HG02981 (cell line): Measurements from ENCODE around the gene ARHGEF11.

Experiments used
- ATAC-seq: cut with Tn5 transposase; IDR thresholded peaks from one replicate; pipeline ENCODE4 v1.9.1; 2021; ENCODE audit warnings: mild to moderate bottlenecking, moderate library complexity; ENCODE audit not compliant: unreplicated experiment

The ARHGEF11 gene

DNA sequence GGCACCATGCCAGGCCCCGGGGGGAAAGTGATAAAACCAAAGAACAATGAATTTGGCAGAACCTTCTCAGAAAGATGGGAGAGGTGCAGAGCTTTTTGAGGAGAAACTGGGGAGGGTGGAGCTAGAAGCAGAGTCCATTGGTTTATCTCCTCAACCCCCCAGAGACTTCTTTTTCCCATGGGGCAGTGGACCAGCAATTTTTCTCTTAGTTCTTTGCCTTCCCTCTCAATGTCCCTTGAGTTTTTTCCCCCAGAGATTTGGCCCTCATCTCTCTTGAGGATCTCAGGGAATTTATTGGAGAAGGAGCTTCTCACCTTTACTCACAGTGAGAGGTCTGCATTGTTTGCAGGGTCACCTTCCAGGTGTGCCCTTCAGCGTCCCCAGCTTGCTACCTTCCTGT is 5.3 kb upstream of the ARHGEF11 start:
- ATAC-seq: no peak

DNA sequence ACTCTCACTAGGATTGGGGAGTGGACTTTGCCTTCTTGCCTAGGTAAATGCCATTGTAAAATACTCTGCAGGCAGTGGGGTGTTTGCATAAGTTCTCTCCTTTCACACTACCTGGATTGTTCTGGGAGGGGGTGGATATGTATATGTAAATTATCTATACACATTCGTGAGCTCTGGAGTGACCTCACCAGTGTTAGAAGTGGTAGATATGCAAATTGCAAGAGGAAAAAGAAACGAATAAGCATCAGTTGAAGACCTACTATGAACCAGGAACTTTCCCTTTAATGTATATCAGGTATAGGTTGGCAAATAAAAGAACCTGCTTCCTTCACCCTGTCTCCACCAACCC is 1.5 kb upstream of the ARHGEF11 start:
- no peak for ATAC-seq

DNA sequence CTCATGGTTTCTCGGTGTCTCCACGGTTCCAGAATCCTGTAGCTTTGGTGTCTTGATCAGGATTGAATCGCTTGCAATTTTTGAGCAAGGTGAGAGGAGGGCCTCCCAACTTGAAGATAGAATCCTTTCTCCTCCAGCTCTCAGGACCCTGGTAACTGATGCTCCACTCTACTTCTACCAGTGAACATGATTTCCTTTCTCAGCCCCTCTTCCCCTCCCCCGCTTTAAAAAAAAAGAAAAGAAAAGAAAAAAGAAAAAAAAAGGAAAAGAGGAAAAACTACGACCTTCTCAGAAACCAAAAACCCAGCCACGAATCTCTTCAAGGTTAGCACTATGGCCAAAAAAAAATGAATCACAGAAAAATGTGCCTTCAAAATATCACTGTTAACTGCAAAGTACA is 1.2 kb downstream of the ARHGEF11 start:
- ATAC-seq: no peak

DNA sequence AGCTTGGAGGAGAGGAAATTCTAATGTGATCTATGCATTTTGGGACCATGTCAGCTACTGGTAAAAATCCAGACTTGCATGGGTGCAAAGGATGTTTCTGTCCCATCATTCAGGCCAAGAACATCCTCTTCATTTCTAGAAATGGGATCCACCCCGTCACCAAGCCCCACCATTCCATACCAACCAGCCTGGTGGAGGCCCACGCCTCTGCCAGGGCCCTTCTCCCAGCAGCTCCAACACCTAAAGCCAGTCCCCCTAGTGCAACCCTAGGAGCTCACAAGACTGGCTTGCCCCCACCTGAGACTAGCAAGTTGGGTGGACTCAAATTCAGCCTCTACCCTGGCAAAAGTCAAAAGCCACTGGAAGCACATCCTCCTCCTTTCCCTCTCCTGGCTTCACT is 1.9 kb downstream of the ARHGEF11 start:
- no peak for ATAC-seq

DNA sequence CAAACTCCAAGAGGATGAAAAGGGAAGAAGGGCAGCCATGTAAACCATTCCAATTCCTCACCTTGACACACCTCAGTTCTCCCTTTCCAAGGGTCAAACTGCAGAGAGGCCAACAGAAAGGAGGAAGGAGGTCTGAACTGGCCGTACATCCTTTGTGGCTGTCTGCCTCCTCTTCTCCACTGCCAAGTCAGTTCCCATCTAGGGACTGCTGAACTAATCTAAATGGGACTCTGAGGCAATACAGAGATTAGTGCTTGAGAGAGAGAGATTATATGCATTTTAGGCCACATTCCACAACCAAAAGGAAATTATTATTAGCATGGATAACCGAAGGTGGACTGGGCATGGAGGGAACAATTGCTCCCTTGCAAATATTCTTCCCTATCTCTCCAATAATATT is 2.7 kb downstream of the ARHGEF11 start:
- ATAC-seq: no peak

DNA sequence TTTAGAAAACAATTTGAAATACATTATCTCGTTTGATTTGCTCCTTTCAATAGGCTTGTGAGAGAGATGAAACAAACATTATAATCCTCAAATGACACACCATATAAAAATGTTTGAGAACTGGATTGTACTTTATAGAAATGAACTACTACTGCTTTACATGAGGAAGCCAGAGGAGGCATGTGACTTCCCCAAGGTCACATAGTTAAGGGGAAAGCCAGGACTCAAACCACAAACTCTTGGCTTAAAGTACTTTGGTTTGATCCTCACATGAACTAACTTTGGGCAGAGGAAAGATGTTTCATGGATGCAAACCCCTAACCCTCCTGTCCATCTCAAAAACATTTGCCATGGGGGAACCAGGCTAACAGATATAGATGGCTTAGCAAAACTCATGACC is 4.7 kb downstream of the ARHGEF11 start:
- no peak for ATAC-seq

DNA sequence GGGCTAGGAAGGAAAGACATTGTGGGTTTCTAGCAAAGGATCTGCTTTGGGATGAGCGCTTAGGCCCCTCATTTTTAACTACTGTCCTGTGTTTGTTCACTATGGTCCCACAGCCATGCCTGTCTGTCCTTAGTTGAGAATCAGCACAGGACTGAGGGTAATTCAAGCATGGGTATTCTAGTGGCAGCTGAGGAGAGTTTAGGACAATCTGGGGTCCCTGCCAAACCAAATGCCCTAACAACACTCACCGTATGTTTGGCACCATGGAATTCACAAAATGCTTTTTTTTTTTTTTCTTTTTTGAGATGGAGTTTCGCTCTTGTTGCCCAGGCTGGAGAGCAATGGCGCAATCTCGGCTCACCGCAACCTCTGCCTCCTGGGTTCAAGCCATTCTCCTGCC is 10.4 kb downstream of the ARHGEF11 start:
- no peak for ATAC-seq

DNA sequence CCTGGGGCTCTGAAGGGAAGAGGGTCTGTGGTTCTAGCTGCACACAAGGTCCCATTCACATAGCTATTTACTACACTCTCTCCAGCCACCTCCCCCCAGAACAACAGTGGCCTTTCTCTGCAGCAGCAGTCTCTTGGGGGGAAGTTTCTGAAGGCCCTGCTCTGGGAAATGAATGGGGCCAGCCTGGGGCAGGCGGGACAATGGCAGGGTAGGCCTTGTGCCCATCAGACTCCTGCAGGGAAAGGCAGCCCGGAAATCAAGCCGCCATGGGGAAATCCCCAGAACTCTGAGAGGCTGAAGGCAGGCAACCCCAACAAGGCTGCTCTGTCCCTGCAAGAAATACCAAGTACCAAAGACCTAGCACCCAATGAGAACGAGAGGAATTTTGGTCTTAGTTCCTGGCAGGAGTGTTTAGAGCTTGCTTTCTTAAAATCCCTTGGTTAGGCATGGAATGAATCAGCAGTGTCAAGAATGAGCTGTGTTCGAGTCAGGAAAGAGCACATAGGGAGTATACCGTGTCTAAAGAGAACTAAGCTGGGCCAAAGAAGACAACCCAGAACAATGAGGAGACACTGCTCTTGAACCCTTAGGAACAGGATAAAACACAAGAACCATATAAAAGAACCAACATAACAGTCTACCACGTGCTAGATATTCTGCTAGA is 11.3 kb downstream of the ARHGEF11 start:
- no peak for ATAC-seq

DNA sequence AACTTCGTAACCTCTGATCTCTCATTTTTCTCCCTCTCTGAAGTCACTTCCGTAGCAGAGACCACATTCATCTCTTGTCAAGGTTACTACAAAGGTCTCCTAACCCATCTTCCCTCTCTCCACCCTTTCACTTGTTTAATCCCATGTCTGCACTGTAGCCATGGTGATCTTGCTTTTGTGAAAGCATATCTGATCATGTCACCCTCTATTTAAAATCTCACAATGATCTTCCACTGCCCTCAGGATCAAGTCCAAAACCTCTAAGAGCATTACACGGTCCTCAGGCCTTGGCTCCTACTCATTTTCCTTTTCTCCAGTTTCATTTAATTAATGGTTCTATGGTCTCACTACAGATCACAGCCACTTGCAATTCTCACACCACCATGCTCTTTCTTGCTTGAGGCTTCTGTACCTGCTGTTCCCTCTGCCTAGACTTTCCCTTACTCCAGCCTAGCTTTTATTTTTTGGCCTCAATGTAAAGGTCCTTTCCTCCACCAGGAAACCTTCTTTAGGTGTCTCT is 12.1 kb downstream of the ARHGEF11 start:
- ATAC-seq: no peak

DNA sequence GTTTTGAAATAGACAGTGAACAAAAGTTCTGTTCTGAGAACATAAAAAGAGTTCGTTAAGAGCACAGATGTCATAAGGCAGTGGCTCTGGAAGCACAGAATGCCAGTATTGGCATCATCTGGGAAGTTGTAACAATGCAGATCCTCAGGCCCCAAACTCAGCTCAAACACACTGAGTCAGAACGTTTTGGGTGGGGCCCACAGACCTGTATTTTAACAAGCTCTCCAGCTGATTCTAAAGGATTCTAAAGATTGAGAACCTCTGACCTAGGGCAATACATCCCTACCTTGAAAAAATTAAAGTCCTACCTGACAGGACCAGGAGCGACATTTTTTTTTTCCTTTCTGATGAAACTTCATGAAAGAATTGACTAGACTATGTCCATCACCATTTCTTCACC is 13.2 kb downstream of the ARHGEF11 start:
- ATAC-seq: no peak

DNA sequence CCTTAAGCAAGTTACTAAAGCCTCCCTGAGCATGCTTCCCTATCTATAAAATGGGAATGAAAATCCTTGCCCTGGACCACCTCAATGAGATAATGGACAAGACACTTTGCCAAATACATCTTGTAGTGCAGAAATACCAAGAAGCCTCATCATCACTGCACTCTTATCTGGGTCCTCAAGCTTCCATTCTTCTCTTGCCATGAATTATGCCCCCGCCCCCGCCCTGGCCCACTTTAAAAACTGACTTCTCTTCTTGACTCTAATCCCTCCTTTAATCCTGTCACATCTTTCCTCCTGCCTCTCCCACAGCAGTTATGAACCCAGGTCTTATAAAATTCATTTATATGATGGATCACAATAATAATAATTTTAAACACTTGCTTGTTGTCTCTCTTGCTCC is 14.8 kb downstream of the ARHGEF11 start:
- ATAC-seq: no peak

DNA sequence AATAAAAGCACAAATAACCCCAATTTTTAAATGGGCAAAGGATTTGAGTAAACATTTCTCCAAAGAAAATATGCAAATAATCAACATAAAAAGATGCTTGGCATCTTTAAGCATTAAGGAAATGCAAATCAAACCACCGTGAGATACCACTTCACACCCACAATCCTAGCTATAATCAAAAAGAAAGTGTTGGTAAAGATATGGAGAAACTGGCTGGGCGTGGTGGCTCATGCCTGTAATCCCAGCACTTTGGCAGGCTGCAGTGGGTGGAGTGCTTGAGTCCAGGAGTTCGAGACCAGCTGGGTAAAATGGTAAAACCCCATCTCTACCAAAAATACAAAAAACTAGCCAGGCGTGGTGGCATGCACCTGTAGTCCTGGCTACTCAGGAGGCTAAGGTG is 16.9 kb downstream of the ARHGEF11 start:
- ATAC-seq: no peak

DNA sequence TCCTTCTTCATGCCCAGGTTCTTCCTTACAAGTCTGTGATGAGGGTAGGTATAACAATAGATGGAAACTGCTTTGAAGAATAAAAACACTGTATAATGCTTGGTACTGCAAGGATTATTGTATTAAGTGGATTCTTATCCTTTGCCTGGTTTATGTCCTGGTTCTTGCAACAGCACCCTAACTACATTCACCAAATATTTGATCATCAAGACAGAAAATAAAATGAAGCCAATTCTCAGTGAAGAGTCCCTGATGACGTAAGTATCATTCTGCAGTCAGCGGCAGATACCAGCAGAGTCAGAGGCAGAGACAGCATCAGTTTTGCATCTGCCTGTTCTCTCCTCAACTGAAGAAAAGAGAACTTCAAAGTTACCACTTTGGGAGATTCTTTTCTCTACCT is 19.7 kb downstream of the ARHGEF11 start:
- no peak for ATAC-seq

DNA sequence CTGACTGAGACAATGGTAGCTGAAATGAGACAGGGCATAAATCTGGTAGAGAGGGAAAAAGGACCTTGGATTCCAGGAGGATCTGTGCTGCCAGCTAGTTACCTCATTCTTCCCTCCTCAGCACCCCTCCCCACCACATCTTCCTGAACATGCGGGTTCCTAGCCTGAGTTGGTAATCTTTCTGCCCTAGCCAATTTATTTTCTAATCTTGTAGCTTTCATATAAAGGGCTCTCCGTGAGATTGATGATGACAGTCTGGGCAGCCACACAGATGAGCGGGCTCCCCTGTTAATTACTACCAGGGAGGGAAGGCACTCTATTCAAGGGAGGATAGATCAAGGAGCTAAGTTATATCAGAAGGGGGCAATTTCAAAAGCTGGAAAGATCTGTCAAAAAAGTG is 20.2 kb downstream of the ARHGEF11 start:
- no peak for ATAC-seq

DNA sequence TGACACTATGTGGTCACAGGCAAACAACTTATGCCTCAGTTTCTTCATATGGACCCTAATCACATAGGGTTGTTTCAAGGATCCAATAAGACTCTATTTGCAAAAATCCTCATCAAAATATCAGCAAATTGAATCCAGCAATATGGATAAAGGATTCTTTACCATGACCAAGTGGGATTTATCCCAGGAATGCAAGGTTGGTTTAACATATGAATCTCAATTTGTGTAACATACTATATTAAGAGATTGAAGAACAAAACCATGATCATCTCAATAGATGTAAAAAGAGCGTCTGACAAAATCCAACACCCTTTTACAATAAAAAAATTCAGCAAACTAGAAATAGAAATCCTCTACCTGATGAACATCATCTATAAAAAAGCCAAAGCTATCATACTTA is 23.9 kb downstream of the ARHGEF11 start:
- ATAC-seq: no peak

DNA sequence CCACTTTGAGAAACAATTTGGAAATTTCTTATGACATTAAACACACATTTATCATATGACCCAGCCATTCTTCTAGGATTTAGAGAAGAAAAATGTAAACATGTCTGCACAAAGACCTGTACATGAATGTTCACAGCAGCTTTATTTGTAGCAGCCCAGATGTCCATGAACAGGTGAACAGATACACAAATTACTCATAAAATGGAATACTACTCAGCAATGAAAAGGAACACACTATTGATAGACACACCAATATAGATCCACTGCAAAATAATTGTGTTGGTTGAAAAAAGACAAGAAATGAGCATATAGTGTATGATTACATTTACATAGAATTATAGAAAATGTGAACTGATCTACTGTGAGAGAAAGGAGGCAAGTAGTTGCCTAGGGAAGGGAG is 26.1 kb downstream of the ARHGEF11 start:
- no peak for ATAC-seq

DNA sequence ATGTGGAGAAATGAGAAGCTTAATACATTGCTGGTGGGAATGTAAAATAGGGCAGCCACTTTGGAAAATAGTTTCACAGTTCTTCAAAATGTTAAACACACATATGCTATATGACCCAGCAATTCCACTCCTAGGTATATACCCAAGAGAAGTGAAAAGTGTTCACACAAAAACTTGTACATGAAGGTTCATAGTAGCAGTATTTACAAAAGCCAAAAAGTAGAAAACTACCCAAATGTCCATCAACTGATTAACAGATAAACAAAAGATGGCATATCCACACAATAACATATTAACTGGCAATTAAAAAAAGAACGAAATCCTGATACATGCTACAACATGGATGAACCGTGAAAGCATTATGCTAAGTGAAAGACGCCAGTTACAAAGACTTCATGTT is 33.7 kb downstream of the ARHGEF11 start:
- ATAC-seq: no peak

DNA sequence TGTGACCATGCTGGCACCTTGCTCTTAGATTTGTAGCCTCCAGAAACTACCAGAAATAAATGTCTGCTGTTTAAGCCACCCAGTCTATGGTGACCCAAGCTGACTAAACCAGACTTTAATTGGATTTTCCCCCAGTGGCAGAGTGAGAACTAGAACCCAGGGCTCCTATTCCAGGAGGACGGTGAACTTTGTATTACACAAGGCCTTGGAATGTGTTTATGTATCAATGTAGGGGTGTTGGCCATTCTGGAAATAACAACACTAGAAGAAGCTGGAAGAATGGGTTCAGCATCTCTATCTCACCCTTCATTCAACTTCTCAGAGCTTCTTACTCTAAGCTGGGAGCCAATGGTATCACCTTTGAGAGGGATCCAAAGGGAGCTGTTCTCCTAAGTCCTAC is 37.0 kb downstream of the ARHGEF11 start:
- no peak for ATAC-seq

DNA sequence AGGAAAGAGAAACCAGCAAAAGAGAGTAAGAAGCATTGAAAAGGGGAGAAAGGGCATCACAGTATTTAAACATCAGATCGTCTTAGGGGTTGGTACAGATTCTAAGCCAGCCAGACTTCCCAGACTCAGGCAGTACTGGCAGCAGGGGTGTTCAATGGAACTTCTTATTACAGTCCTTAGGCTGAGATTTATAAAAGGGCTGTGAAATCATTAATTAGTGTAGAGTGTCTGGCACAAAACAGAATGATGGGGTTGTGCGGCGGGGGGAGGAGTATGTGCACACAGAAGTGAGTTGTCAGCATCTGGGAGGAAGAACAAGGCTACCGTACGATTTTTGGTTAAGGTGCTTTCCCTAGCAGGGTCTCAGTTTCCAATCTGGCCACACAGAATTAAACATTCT is 38.2 kb downstream of the ARHGEF11 start:
- no peak for ATAC-seq

DNA sequence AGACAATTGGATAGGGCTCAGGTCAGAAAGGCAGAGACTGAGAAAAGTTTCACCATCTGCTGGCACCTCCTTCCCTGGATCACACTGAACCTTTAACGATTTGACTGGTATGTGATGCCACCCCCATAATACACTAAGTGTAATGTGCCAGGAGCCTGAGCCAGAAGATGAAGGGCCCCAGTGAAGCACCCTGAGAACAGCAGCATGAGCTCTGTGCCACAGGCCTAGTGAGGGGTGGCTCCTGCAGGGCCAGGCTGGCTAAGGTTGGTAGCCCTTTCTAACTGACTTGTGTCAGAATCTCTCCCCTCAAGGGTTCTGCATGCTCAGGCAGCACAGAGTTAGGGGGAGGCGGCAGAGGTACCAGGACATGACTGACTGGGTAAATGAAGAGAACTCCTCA is 38.9 kb downstream of the ARHGEF11 start:
- ATAC-seq: no peak

DNA sequence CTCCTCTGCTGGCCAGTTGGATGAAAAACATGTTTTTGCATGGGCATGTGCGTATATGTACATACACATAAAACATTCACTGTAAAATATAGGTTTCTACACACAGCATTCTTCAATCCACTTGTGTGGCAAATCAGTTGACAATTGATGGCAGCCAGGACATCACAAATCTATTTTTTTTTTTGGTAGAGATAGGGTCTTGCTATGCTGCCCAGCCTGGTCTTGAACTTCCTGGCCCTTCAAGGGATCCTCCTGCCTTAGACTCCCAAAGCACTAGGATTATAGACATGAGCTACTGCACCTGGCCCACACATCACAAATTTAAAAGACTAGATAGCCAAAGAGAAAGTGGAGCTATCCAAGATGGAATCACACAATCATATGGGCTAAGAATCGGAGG is 39.6 kb downstream of the ARHGEF11 start:
- ATAC-seq: no peak

DNA sequence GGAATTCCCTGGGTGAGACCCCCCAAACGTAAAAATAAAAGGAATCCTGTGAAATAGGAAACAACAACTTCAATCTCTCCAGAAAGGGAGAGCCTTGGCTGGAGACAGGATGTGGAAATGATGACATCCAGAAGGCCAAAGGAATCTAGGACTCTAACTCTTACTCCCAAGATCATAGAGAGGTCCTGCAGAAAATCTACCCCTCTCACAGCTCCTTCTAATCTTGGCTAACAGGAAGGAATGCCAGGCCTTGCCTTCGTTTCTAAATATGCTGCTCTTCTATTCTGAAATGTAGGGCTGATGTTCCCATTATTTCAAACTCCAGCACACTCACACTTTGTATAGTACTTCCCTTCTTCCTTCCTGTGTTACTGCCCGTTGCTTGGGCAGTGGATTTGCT is 40.7 kb downstream of the ARHGEF11 start:
- ATAC-seq: no peak

DNA sequence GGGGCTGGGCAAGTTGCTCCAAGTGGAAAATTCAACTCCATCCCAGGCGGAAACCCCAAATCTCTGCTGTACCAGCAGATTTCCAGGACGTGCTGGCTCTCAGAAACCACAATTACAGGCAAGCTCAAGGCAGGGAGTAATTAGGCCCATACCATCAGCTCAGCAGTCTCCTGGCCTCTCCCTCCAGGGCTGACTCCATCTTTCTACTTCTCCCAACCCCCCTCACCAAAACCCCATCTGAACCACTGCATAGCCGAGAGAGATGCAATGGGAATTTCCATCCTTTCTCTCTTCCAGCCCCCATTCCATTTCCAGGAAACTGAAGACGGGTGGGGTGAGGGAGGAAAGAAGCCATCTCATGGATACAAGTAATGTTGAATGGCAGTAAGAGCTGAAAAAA is 41.2 kb downstream of the ARHGEF11 start:
- ATAC-seq: no peak
